ENCODE results near the gene APRT. TPM values are rescaled to one million over a fixed set of nuclear protein-coding genes. Genes with fewer than 3 reads are reported as not detected.

APRT gene
- total RNA-seq, 1 donor from 2014 or later: 153 TPM

DNA sequence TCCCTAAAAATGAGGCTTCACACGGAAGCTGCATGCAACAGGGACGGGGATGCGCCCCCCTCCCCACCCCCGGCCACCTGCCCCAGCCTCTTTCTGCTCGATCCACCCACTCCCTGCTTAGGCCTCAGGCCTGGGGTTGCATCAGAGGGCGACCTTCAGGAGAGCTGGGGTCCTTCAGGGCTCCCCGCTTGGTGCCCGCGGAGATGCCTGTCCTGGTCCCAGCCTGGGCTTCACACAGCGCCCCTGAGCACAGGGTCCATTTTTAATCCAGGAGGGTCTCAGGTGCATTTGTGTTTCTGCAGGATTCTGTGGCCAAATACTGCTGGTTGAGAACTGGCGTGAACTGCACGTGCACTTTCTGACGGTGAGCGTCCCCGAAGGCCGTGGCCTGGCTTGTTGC lies 7.4 kb upstream of the APRT start:
- Histone ChIP-seq H3K4me3 (ENCODE audit: low read depth, low read length) (no peak overlapping the region), H3K27me3 (ENCODE audit: control insufficient read depth, insufficient read depth, low read length) (no peaks in the 10 kb centered on the region), H3K36me3 (ENCODE audit: control insufficient read depth, insufficient read depth, low read length) (peaks cover 8% of the 10 kb centered on the region)
- FAIRE-seq: no peak
- DNase-seq (ENCODE audit: low read depth): no peak
- TF ChIP-seq, protein P1, sequence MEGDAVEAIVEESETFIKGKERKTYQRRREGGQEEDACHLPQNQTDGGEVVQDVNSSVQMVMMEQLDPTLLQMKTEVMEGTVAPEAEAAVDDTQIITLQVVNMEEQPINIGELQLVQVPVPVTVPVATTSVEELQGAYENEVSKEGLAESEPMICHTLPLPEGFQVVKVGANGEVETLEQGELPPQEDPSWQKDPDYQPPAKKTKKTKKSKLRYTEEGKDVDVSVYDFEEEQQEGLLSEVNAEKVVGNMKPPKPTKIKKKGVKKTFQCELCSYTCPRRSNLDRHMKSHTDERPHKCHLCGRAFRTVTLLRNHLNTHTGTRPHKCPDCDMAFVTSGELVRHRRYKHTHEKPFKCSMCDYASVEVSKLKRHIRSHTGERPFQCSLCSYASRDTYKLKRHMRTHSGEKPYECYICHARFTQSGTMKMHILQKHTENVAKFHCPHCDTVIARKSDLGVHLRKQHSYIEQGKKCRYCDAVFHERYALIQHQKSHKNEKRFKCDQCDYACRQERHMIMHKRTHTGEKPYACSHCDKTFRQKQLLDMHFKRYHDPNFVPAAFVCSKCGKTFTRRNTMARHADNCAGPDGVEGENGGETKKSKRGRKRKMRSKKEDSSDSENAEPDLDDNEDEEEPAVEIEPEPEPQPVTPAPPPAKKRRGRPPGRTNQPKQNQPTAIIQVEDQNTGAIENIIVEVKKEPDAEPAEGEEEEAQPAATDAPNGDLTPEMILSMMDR (IDR thresholded peaks at IDR 0.05; ENCODE audit: insufficient read depth, low read length, severe bottlenecking): no peak

DNA sequence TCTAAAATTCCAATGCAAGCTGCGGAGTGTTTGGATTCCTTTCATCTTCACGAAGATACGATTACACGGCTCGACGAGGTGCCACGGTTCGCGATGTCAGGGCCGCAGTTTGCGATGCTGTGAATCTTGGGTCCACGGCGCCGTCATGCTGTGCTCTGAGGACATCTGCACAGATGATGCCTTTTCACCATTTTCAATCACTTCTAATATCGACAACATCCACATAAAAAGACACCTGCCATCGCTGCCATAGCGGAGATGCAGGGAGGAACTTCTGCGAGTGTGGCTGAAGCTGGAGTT lies 6.8 kb upstream of the APRT start:
- Histone ChIP-seq H3K4me3 (ENCODE audit: low read depth, low read length) (no peak overlapping the region), H3K36me3 (ENCODE audit: control insufficient read depth, insufficient read depth, low read length) (peaks cover 7% of the 10 kb centered on the region), H3K27me3 (ENCODE audit: control insufficient read depth, insufficient read depth, low read length) (no peaks in the 10 kb centered on the region)
- DNase-seq (ENCODE audit: low read depth): no peak
- no peak for FAIRE-seq
- TF ChIP-seq, protein P1 (IDR thresholded peaks at IDR 0.05; ENCODE audit: insufficient read depth, low read length, severe bottlenecking): no peak

DNA sequence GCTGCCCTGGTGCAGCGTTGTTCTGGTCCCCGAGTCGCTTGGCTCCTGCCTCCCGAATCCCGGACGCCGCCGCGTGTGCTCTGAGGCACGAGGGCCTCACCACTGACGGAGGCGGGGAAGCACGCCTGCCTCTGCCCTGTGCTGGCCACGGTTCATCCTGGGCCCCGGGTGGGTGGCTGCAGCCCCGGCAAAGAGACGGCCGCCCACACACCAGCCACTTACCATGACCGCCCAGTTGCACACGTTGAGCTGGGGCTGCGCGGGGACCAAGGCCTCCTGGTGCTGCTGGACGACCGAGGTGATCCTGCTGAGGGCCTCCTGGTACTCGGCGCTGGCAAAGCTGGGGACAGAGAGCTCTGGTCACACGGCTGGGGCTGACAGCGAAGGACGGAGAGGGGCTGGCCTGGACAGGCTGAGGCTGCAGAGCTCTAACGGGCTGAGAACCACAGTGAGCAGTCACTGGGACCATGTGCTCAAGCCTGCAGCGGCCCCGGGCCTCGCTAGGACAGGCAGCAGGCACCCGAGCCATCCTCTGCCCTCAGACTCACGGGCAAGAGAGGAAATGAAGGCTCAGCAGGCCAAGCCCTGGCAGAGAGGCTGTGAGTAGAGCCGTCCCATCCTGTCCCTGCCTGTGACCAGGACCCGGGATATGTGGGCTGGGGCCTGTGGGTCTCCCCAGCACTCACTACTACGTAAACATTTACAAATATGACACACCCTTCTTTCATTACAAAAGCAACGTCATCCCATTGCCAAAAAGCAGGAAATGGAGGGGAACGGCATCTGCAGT lies 6.3 kb upstream of the APRT start:
- FAIRE-seq (no peak), DNase-seq (ENCODE audit: low read depth) (peak; percentile 52)
- TF ChIP-seq, protein P1 (IDR thresholded peaks at IDR 0.05; ENCODE audit: insufficient read depth, low read length, severe bottlenecking): no peak
- Histone ChIP-seq H3K36me3 (ENCODE audit: control insufficient read depth, insufficient read depth, low read length) (peaks cover 7% of the 10 kb centered on the region), H3K4me3 (ENCODE audit: low read depth, low read length) (no peak overlapping the region), H3K27me3 (ENCODE audit: control insufficient read depth, insufficient read depth, low read length) (no peaks in the 10 kb centered on the region)

DNA sequence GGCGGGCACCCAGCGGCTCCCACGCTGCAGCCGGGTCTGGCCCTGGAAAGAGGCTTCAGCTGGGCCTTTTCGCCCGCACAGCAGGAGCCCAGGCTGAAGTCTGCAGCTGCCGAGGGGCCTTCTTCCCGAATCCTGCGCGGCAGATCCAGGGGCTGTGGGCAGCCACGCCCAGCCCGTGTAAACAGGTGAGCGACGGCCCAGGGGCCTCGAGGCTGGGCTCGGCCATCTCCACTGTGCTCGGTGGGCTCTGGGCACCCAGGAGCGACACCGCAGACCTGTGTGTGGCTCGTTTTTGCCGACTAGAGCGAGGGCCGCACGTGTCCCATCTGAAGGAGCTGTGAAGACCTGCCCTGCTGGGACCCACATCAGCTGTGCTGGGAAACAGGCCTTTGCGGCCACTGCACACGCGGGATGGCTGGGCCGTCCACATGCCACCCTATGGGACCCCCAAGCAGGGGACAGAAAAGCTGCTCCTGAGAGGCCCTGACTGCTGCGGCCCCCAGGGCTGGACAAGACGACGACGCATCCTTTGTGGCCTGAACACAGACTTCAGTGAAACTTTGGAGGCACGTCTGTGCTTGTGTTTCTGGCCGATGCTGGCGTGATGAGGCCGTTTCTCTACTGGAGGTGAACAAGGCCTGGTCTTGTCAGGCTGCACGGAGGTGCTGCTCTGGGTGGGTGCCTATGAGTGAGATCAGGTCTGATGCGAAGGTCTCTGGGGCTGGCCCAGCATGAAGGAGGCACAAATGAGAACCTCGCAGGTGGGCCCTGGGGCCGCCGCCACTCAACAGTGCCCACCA lies 5.2 kb upstream of the APRT start:
- Histone ChIP-seq H3K36me3 (ENCODE audit: control insufficient read depth, insufficient read depth, low read length) (peaks cover 4% of the 10 kb centered on the region), H3K27me3 (ENCODE audit: control insufficient read depth, insufficient read depth, low read length) (no peaks in the 10 kb centered on the region), H3K4me3 (ENCODE audit: low read depth, low read length) (no peak overlapping the region)
- DNase-seq (ENCODE audit: low read depth): peak; percentile 43
- FAIRE-seq: no peak
- TF ChIP-seq, protein P1 (IDR thresholded peaks at IDR 0.05; ENCODE audit: insufficient read depth, low read length, severe bottlenecking): no peak

DNA sequence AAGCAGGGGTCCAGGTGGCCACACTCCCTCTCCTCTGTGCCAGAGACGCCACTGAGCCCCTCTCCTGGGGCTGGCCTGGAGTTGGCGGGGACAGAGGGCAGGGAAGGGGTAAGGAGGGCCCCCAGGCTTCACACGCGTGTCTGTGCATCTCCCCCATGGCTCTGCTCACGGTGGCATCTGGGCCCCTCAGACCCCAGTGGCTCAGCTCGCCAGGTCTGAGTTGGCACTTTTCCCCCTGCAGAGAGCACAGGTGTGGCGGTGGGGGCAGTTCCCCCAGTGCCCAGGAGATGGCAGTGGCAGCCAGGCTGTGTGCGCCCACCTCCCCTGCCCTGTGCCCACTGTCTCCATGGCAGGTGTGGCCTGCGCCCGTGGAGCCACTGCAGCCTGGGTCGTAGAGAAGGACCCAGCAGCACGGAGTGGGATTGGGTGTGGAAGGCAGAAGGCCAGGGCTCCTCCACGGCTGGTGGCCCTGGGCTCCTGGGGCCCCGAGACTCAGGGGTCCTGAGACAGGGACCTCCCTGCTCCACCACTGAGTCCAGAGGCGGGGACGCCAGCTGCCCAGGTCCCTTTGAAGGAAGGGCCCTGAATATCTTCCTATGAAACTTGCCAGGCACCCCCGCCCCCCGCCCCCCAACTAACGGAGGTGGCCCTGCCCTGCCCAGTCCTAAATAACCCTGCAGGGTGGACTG lies 4.3 kb upstream of the APRT start:
- Histone ChIP-seq H3K36me3 (ENCODE audit: control insufficient read depth, insufficient read depth, low read length) (peaks cover 2% of the 10 kb centered on the region), H3K4me3 (ENCODE audit: low read depth, low read length) (no peak overlapping the region), H3K27me3 (ENCODE audit: control insufficient read depth, insufficient read depth, low read length) (no peaks in the 10 kb centered on the region)
- FAIRE-seq (no peak), DNase-seq (ENCODE audit: low read depth) (no peak)
- TF ChIP-seq, protein P1 (IDR thresholded peaks at IDR 0.05; ENCODE audit: insufficient read depth, low read length, severe bottlenecking): peak; percentile 87
